HG02588 (cell line): ENCODE data around the gene CLDN24.

Source experiments
- ATAC-seq: cut with Tn5 transposase; IDR thresholded peaks from one replicate; pipeline ENCODE4 v1.9.1; 2021; ENCODE audit warnings: mild to moderate bottlenecking, moderate library complexity; ENCODE audit not compliant: unreplicated experiment

Gene CLDN24

DNA sequence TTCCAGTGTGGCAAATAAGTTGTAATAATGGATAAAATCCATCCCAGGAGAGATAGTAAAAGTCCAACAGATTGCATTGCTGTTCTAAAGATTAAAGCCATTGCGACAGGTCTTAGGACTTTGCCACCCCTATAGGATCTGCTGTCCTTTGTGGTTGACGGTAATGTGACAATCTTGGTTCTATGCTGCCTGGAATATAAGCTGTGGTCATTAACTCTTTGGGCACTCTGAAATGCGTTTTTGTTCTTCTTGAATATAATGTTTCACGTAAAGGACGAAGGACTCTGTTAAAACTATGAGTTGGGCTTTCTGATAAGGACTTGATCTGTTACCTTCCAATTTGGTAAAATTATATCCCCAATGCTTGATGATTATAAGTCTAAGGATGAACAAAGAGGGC is at the start of gene CLDN24:
CLDN24 (minus strand) TSS at position 101 of the 400 bp plus-strand sequence; CDS start at position 101, 0 bp downstream.
- ATAC-seq: no peak

DNA sequence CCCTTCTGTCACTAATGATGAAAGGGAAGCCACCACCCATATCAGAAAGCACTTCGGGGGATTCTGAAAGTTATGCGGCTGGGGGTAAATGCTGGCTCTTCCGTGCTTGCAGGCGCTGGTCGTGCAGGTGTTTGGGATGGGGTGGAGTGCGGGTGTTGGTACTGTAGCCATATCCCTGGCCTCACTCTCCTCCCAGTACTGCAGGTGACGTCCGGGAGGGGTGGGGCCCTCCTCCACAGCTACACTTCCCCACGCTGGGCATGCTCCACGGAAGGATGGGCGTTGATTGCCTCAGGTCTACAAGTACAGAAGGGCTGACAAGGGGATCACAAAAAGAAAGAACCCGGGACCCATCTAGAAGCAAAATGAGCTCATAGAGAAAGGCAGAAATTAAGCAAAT is 48.6 kb upstream of the CLDN24 start:
- ATAC-seq: no peak

- no peak for ATAC-seq
These were observed 46.8 kb upstream of the CLDN24 start for GRCh38 chr4:183369073-183369472.

GRCh38 chr4:183366206-183366835 is 44.1 kb upstream of the CLDN24 start:
- no peak for ATAC-seq

DNA sequence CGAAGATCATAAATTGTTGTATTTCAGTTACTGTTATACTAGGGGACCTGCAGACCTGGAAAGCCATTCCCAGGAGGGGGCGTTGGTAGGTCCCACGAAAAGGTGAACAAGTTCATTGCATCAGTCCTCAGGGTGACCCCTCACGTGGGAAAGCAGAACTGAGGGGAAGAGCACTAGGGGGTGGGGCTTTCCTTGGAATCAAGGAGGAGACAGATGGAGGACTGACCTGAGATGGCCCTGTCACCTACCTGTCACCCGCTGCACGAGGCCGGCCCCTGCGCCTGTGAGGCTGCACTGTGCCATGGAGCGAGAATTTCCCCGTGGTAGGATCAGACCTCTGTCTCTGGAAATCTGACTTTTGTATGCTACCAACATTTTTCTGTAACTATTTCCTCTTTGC is 41.8 kb upstream of the CLDN24 start:
- no peak for ATAC-seq

DNA sequence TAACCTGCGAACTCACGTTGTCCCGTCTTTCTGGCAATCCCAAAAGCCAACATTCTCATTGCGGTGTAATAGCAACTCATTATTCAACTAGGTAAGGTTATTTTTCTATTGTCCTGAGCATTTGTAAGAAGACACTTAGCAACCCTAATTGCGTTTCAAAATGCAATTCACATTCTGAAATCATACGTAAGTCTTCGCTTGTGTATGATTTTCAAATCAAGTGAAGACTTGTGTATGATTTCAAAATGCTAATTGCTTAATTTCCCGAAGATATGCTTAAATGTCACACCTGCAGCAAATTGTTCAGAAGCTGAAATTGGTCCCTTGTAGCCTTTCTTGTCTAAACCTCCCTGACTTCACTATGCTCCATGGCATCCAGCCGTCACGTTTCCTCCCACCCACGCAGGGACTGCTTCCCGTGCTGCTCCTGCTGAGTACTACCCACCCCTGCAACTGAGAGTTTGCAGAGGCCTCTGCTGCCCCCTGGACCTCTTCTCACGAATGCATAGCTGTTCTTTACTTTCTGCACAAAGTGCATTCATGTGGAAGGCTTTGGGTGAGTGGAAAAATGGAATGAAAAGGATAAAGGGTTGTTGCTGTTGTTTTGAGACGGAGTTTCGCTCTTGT is 40.8 kb upstream of the CLDN24 start:
- no peak for ATAC-seq

- no peak for ATAC-seq
These were observed 39.8 kb upstream of the CLDN24 start for GRCh38 chr4:183362036-183362435.

GRCh38 chr4:183360161-183360919 is 38.1 kb upstream of the CLDN24 start:
- ATAC-seq: no peak

DNA sequence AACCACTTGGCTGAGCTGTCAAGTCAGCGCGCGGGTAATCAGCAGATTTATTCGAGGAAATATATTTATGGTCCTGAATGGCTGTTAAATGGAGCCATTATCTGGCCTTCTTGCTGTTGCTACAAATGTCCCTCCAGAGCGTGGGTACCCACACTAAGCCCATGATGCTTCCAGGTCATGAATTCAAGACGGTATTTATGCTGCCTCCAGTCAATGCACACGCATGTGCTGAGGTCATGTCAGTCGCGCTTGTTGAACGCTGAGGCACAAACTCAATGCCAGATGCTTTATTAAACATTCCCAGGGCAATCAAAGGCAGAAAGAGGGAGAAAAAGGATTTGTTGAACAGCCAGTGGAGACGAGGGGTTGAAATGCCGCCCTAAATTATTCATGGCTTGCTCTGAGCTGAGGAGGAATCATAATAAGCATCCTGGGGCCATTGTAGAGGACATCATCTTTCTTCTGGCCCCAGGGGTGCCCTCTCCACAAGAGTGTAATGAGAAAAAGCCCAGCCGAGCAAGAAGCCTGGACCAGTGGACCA is 36.1 kb upstream of the CLDN24 start:
- no peak for ATAC-seq

DNA sequence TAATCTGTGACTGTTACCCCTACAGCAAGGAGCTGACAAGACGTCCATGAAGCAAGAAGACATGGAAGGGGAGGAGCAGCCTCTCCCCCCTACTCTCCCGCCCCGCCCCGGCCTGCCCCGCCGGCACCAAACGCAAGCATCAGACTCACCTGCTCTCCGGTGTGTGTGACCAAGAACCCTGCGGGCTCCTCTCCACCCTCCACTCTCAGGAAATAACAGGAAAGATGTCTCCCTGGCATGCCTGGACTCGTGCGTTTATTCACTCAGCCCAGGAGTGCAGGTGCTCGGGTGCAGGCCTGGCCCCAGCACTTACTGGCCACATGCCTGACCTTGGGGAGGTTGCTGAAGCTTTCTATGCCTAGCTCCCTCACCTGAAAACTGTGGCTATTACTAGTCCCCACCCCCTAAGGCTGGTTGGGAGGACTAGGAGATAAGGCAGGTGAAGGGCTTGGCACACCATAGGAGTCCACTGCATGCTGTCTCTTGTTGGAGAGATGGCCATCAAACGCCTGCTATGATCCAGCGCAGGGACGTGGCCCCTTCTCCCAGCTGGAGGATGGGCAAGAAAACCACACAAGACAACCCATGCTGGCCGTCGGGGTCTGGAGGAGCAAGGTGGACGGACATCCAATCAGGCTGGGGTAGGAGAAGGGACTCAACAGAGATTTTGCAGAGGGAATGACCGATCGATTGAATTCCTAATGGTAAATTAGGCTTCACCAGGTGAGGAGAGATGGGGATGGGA is 34.9 kb upstream of the CLDN24 start:
- ATAC-seq: no peak

DNA sequence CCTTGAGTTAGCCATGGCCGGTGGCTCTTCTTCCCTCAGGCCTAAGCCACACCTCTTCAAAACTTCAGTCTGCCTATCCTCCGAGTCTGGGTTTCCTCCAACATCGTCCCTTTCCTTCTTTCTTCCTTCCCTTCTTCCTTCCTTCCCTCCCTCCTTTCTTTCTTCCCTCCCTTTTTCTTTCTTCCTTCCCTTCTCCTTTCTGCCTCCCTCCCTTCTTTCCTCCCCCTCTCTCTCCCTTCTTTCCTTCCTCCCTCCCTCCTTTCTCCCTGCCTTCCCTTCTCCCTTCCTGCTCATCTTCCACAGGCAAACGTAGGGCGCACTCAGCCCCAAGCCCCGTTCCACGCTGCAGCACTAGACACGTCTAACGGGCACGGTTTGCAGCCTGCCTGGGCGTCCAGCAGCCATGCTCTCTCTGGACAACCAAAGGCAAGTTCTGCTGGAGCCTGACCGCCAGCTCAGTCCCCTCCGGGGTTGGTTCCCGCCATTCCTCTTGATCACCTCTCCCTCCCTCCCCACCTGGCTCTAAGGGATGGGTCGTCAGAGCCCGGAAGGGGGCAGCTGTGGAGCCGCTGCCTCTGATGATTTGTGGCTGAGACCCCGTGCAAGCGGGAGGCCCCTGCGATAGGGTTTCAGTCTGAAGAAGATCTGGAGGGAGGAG is 34.1 kb upstream of the CLDN24 start:
- no peak for ATAC-seq

DNA sequence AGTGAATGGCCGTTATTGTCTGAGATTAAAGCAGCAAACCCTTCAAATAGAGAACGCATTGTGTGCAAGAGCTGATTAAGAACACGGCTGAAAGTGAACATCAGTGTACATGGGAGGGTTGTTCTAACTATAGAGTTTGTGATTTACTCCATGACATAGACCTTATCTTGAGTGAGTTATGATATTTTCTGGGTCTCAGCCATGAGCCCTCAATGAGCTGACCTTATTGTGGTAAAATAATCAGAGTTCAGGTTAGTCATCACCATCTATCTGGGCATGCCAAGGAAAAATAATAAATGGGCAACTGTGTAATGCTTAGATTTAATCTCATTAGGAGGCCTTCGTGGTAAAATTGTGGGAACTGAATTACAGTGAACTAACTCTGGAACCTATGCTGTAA is 33.2 kb upstream of the CLDN24 start:
- ATAC-seq: no peak

GRCh38 chr4:183354219-183354618 is 32.0 kb upstream of the CLDN24 start:
- ATAC-seq: no peak

- ATAC-seq: no peak
These were observed 31.3 kb upstream of the CLDN24 start for GRCh38 chr4:183353557-183353956.

DNA sequence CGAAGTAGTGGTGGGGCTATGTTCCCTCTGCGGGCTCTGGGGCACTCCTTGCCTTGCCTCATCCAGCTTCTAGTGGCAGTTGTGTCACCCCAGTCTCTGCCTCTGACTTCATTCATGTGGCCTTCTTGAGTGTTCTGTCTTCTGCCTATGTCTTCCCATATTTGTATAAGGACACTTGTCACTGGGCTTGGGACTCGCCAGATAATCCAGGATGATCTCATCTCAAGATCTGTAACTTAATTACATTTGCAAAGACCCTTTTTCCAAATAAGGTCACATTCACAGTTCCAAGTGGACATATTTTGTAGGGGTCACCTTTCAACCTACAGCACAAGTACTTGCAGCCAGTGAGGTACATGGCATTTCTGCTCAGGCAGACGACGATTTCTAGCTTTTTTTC is 30.3 kb upstream of the CLDN24 start:
- ATAC-seq: no peak

- ATAC-seq: no peak
These were observed 28.3 kb upstream of the CLDN24 start for GRCh38 chr4:183350317-183351071.

GRCh38 chr4:183349673-183350072 is 27.4 kb upstream of the CLDN24 start:
- no peak for ATAC-seq

- no peak for ATAC-seq
These were observed 26.8 kb upstream of the CLDN24 start for GRCh38 chr4:183348706-183349659.

DNA sequence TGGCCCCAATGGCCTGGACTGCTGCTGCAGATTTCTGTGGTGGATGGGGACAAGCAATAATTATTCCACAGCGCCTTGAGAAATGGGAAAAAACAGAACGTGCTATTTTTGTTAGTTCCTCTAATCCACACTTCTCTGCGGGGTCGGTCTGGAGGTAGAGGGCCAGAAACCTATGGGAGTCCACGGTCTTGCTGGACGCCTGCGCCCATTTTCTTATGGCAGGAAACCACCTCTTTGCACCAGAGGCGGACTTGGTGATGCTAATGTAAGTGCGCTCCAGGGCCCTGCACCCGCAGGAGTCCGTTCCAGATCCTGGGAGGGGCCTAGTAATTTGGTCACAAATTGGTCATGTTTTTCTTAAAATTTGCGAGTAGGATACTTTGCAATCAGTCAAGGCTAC is 25.9 kb upstream of the CLDN24 start:
- ATAC-seq: no peak
